ENCODE measurements around the gene POLE3. TPM values are rescaled to one million over a fixed set of nuclear protein-coding genes. Genes with fewer than 3 reads are reported as not detected.
A peak's percentile ranks its signal among the peaks of the same experiment; 100 is the strongest.

Gene POLE3
- polyA plus RNA-seq, 3 donors: 36.1 to 113 (median 92.1) TPM

DNA sequence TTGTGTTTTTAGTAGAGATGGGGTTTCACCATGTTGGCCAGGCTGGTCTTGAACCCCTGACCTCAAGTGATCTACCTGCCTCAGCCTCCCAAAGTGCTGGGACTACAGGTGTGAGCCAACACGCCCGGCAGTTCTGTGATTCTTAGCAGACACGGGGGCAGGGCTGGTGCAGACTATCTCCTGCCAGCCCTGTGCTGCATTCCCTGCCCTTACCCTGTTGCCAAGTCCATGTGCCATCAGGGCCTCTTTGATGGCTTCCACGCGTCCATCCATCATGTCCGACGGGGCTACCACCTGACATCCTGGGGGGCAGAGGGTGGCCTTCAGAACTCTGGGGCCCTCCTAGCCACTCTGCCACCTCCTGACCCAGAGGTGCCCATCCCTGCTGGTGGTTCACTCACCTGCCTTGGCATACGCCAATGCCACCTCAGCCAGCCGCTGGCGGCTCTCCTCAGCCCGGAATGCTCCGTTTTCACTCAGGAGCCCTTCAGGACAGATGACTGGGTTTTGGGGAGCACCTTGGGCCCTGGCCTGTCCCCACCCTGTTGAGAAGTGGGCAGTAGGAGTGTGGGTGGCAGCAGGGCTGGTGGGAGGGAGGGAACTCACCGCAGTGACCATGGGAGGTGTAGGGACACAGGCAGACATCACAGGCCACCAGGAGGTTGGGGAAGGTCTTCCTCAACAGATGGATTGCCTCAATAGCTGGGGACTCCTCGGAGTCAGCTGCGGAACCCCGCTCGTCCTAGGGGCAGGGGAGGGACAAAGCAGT lies 20.1 kb downstream of the POLE3 start:
- TF ChIP-seq, protein P1, sequence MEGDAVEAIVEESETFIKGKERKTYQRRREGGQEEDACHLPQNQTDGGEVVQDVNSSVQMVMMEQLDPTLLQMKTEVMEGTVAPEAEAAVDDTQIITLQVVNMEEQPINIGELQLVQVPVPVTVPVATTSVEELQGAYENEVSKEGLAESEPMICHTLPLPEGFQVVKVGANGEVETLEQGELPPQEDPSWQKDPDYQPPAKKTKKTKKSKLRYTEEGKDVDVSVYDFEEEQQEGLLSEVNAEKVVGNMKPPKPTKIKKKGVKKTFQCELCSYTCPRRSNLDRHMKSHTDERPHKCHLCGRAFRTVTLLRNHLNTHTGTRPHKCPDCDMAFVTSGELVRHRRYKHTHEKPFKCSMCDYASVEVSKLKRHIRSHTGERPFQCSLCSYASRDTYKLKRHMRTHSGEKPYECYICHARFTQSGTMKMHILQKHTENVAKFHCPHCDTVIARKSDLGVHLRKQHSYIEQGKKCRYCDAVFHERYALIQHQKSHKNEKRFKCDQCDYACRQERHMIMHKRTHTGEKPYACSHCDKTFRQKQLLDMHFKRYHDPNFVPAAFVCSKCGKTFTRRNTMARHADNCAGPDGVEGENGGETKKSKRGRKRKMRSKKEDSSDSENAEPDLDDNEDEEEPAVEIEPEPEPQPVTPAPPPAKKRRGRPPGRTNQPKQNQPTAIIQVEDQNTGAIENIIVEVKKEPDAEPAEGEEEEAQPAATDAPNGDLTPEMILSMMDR (IDR thresholded peaks at IDR 0.05): no peak
- H3K4me3 ChIP-seq (replicated peaks in 1 of 3; ENCODE audit: low read depth in 2 of 3, low read length in 3 of 3): no peak overlapping the region
- peak overlapping the region in 1 of 7 donors; percentile 46 for H3K27ac Mint-ChIP-seq
- peaks cover 11 to 18% of the 10 kb centered on the region in 2 donors for H3K4me1 ChIP-seq (ENCODE audit: control insufficient read depth in 1 of 2, insufficient read depth in 2 of 2, low read length in 2 of 2)
- no peaks in the 10 kb centered on the region for H3K9me3 ChIP-seq (replicated peaks in 1 of 2; ENCODE audit: control insufficient read depth in 1 of 2, insufficient read depth in 1 of 2, low read length in 2 of 2)
- H3K4me3 Mint-ChIP-seq: no peak overlapping the region
- H3K79me2 ChIP-seq (ENCODE audit: insufficient read depth, low read length): peaks cover 6% of the 10 kb centered on the region
- no peaks in the 10 kb centered on the region for H3K27me3 ChIP-seq (ENCODE audit: control insufficient read depth in 2 of 2, insufficient read depth in 2 of 2, low read length in 2 of 2)
- intact Hi-C loops (cut with micrococcal nuclease): no loop called here
- H3K27ac ChIP-seq (ENCODE audit: low read depth in 1 of 2, low read length in 2 of 2): no peak overlapping the region
- peaks cover 58 to 80% of the 10 kb centered on the region in 2 donors for H3K36me3 ChIP-seq (replicated peaks in 1 of 2; ENCODE audit: control insufficient read depth in 1 of 2, insufficient read depth in 2 of 2, low read length in 2 of 2)
- peaks cover 18% of the 10 kb centered on the region for H3K4me1 Mint-ChIP-seq
- no peak overlapping the region for H3K9ac ChIP-seq (ENCODE audit: insufficient read depth, low read length, poor library complexity, severe bottlenecking)
- H3K27me3 Mint-ChIP-seq (ENCODE audit: low read depth in 3 of 3): peaks cover 0 to 5% (median 0%) of the 10 kb centered on the region in 3 donors
- over 99% methylated on average over 13 of the region's 17 CpGs for WGBS (ENCODE audit: insufficient coverage)
- H3K9me3 Mint-ChIP-seq: peaks cover 0 to 5% (median 0%) of the 10 kb centered on the region in 7 donors
- no peak overlapping the region for H3K4me2 ChIP-seq (replicated peaks; ENCODE audit: extremely low read depth, low read length, poor library complexity, severe bottlenecking)
- DNase-seq: no peak
- peaks cover 84 to 91% of the 10 kb centered on the region in 2 donors for H3K36me3 Mint-ChIP-seq
- H4K20me1 ChIP-seq (ENCODE audit: insufficient read depth, low read length): no peaks in the 10 kb centered on the region
- no peak overlapping the region for H2AFZ ChIP-seq (ENCODE audit: insufficient read depth, low read depth, low read length, poor library complexity, severe bottlenecking)

DNA sequence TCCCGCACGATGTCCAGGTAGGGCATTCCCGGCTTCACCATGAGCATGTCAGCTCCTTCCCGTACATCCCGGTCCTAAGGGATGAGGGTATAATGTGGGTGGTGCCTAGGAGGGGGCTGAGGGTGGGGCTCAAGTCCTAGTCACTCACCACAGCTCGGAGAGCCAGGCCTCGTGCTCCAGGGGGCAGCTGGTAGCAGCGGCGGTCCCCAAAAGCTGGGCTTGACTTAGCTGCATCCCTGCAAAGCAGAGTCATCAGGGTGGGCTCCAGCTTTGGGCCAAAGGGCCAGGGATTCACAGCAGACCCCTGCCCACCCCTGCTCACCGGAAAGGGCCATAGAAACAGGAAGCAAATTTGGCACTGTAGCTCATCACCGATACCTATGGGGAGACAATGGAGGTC lies 21.0 kb downstream of the POLE3 start:
- Histone ChIP-seq H4K20me1 (ENCODE audit: insufficient read depth, low read length) (no peaks in the 10 kb centered on the region), H3K4me2 (replicated peaks; ENCODE audit: extremely low read depth, low read length, poor library complexity, severe bottlenecking) (no peak overlapping the region), H2AFZ (ENCODE audit: insufficient read depth, low read depth, low read length, poor library complexity, severe bottlenecking) (no peak overlapping the region), H3K27ac (ENCODE audit: low read depth in 1 of 2, low read length in 2 of 2) (no peak overlapping the region), H3K79me2 (ENCODE audit: insufficient read depth, low read length) (no peaks in the 10 kb centered on the region), H3K27me3 (ENCODE audit: control insufficient read depth in 2 of 2, insufficient read depth in 2 of 2, low read length in 2 of 2) (no peaks in the 10 kb centered on the region), H3K36me3 (replicated peaks in 1 of 2; ENCODE audit: control insufficient read depth in 1 of 2, insufficient read depth in 2 of 2, low read length in 2 of 2) (peaks cover 56 to 71% of the 10 kb centered on the region in 2 donors), H3K4me3 (replicated peaks in 1 of 3; ENCODE audit: low read depth in 2 of 3, low read length in 3 of 3) (no peak overlapping the region), H3K9me3 (replicated peaks in 1 of 2; ENCODE audit: control insufficient read depth in 1 of 2, insufficient read depth in 1 of 2, low read length in 2 of 2) (no peaks in the 10 kb centered on the region), H3K9ac (ENCODE audit: insufficient read depth, low read length, poor library complexity, severe bottlenecking) (no peak overlapping the region), H3K4me1 (ENCODE audit: control insufficient read depth in 1 of 2, insufficient read depth in 2 of 2, low read length in 2 of 2) (peaks cover 11 to 27% of the 10 kb centered on the region in 2 donors)
- peaks cover 0 to 5% (median 0%) of the 10 kb centered on the region in 3 donors for H3K27me3 Mint-ChIP-seq (ENCODE audit: low read depth in 3 of 3)
- TF ChIP-seq, protein P1 (IDR thresholded peaks at IDR 0.05): no peak
- H3K27ac Mint-ChIP-seq: no peak overlapping the region
- 98% methylated on average over 11 of the region's 11 CpGs for WGBS (ENCODE audit: insufficient coverage)
- H3K9me3 Mint-ChIP-seq: peaks cover 0 to 5% (median 0%) of the 10 kb centered on the region in 7 donors
- no peak overlapping the region for H3K4me3 Mint-ChIP-seq
- peaks cover 76 to 91% of the 10 kb centered on the region in 2 donors for H3K36me3 Mint-ChIP-seq
- DNase-seq: no peak
- peaks cover 23% of the 10 kb centered on the region for H3K4me1 Mint-ChIP-seq
- intact Hi-C loops (cut with micrococcal nuclease): no loop called here
